ENCODE measurements around the gene POFUT2. TPM values are rescaled to one million over a fixed set of nuclear protein-coding genes. Genes with fewer than 3 reads are reported as not detected.
A peak's percentile ranks its signal among the peaks of the same experiment; 100 is the strongest.

Gene POFUT2
- total and polyA plus RNA-seq, 7 donors, result 2.5 to 31.3 (median 18.9) TPM

DNA sequence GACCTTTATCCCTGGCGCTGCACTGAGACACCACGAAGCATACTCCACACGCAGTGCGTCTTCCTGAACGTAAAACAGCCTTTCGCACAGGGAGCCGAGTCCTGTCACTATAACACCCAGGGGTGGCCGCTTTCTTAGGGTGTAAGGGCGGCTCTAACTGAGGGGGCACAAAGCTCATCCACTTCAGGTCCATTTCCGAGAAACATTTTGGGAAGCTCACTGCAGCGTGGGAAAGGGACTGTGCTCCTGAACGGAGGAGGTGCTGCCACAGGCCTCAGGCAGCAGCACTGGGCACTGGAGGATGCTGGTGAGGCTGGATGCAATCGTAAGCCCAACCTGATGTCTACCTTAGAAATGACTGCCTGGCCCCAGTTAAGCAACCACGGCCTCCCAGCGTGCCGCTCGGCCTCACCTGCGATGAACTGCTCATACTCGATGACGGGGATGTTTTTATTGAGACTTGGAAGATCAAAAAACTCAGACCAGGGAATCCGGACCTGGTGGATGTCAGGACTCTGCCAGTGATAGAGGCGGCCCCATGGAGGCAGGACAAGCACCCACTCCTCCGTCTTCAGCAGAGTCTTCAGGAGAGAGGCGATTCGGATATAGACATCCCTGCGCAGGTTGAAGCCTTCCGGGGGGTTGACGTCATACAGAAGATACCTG is 2.3 kb downstream of the POFUT2 start:
- DNase-seq, result no peak

DNA sequence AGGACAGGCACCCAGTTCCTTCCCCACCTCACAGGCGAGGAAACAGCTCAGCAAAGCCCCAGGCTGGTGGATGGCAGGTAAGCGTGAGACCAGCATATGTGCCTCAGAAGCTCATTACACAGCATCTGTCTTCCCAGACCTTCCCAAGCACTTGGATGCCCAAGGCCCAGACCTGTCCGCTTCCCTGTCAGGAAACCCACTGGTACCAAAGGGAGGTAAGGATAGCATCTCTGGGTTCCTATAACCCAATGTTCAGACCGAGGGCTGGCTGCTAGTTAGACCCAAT is 3.3 kb downstream of the POFUT2 start:
- 94% methylated on average over 4 of the region's 4 CpGs for WGBS, 2 donors
- intact Hi-C loops (cut with DNase I), result loop anchor here (10.0 kb wide), 1 partner anchor 540 kb away; no protein-coding TSS in a partner anchor

More for the DNA sequence above, 2.3 kb downstream of the POFUT2 start:
- 96% methylated on average over 28 of the region's 28 CpGs for WGBS, 2 donors
- intact Hi-C loops (cut with DNase I), result loop anchor here (10.0 kb wide), 1 partner anchor 539 kb away; no protein-coding TSS in a partner anchor
- Histone ChIP-seq H3K4me3 (no peak overlapping the region), H3K27ac (no peak overlapping the region), H3K9me3 (no peaks in the 10 kb centered on the region), H3K4me1 (peaks cover 0 to 33% (median 22%) of the 10 kb centered on the region in 4 donors), H3K36me3 (peaks cover 36 to 55% (median 47%) of the 10 kb centered on the region in 4 donors), H3K27me3 (no peaks in the 10 kb centered on the region)
- TF ChIP-seq, protein P1, sequence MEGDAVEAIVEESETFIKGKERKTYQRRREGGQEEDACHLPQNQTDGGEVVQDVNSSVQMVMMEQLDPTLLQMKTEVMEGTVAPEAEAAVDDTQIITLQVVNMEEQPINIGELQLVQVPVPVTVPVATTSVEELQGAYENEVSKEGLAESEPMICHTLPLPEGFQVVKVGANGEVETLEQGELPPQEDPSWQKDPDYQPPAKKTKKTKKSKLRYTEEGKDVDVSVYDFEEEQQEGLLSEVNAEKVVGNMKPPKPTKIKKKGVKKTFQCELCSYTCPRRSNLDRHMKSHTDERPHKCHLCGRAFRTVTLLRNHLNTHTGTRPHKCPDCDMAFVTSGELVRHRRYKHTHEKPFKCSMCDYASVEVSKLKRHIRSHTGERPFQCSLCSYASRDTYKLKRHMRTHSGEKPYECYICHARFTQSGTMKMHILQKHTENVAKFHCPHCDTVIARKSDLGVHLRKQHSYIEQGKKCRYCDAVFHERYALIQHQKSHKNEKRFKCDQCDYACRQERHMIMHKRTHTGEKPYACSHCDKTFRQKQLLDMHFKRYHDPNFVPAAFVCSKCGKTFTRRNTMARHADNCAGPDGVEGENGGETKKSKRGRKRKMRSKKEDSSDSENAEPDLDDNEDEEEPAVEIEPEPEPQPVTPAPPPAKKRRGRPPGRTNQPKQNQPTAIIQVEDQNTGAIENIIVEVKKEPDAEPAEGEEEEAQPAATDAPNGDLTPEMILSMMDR (IDR thresholded peaks at IDR 0.05), result no peak
- no peak for TF ChIP-seq POLR2A (IDR thresholded peaks at IDR 0.05)
- no peak for TF ChIP-seq POLR2AphosphoS5 (IDR thresholded peaks at IDR 0.05)
- no peak for TF ChIP-seq EP300 (IDR thresholded peaks at IDR 0.05)

DNA sequence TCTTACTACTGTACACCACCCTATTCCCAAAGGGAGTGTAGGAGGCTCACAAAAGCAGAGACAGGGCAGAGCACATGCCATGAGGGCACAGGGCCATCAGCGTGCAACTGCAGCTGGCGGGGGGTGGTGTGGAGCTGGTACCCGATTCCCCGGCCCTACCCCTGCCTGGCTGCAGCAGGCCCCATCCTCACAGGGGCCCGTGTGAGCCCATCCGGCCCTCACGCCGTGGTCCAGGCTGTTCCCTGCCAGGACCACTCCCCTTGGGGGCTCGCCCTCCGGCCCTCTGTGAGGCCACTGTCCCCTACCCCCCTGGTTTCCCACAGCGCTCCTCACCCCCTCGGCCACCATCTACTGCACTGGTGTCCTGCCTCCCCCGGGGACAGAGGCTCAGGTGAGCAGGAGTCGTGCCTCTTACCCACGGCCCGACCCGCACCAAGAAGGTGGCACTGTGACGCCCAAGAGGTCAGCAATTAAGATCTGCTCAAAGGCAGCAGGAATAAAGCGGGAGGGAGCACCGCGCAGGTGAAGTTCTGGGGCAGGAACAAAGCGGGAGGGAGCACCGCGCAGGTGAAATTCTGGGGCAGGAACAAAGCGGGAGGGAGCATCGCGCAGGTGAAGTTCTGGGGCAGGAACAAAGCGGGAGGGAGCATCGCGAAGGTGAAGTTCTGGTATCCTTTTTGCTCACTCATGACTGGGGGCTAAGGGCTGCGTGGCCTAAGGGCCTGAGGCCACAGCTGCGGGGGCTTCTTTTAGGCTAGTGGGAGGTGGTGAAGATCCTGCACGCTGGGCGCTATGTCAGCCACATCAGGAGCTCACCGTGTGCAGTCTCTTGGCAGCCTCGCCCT is 3.9 kb downstream of the POFUT2 start:
- no peaks in the 10 kb centered on the region for H3K9me3 ChIP-seq
- no peak overlapping the region for H3K4me3 ChIP-seq
- intact Hi-C loops (cut with DNase I), result loop anchor here (10.0 kb wide), 1 partner anchor 541 kb away; no protein-coding TSS in a partner anchor
- H3K4me1 ChIP-seq, result peaks cover 0 to 31% (median 19%) of the 10 kb centered on the region in 4 donors
- H3K27me3 ChIP-seq, result no peaks in the 10 kb centered on the region
- 95 to 96% methylated on average over 36 of the region's 36 CpGs for WGBS, 2 donors
- TF ChIP-seq POLR2AphosphoS5 (IDR thresholded peaks at IDR 0.05) (no peak), EP300 (IDR thresholded peaks at IDR 0.05) (no peak), POLR2A (IDR thresholded peaks at IDR 0.05) (no peak)
- TF ChIP-seq, protein P1 (IDR thresholded peaks at IDR 0.05), result no peak
- DNase-seq, result peak; percentile 55
- H3K27ac ChIP-seq, result no peak overlapping the region
- H3K36me3 ChIP-seq, result peaks cover 41 to 70% (median 50%) of the 10 kb centered on the region in 4 donors

More for the DNA sequence above, 3.3 kb downstream of the POFUT2 start:
- Histone ChIP-seq H3K36me3 (peaks cover 40 to 65% (median 50%) of the 10 kb centered on the region in 4 donors), H3K27ac (no peak overlapping the region), H3K4me3 (no peak overlapping the region), H3K4me1 (peaks cover 0 to 33% (median 22%) of the 10 kb centered on the region in 4 donors), H3K27me3 (no peaks in the 10 kb centered on the region), H3K9me3 (no peaks in the 10 kb centered on the region)
- no peak for DNase-seq
- TF ChIP-seq EP300 (IDR thresholded peaks at IDR 0.05), result no peak
- TF ChIP-seq, protein P1 (IDR thresholded peaks at IDR 0.05), result no peak
- no peak for TF ChIP-seq POLR2AphosphoS5 (IDR thresholded peaks at IDR 0.05)
- TF ChIP-seq POLR2A (IDR thresholded peaks at IDR 0.05), result no peak

DNA sequence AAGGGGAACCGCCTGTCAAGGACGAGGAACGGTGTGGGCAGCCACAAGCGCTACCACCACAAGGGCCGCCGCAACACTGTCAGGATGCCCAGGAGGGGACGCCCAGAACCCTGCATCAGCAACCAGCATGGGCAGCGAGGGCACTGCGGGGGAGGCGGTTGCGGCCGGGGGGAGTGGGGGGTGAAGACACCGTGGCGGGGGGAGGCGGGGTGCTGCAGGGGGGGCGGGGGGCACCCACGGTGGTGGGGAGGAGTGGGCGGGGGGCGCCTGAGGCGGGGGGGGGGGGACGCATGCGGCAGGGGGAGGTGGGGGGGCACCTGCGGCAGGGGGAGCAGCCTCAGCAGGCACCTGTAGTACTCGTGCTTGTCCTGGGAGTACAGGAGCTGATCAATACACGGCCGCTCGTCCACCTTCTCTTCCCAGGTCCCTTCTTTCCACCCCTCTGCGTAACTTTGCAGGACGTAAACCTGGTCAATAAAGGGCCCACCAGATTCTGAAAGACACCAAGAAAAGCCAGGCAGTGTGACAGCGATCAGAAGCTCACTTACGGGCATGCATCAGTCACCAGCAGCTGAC is 4.6 kb downstream of the POFUT2 start:
- H3K4me1 ChIP-seq, result peaks cover 0 to 24% (median 12%) of the 10 kb centered on the region in 4 donors
- no peak overlapping the region for H3K4me3 ChIP-seq
- TF ChIP-seq EP300 (IDR thresholded peaks at IDR 0.05) (no peak), POLR2A (IDR thresholded peaks at IDR 0.05) (no peak), POLR2AphosphoS5 (IDR thresholded peaks at IDR 0.05) (no peak)
- TF ChIP-seq, protein P1 (IDR thresholded peaks at IDR 0.05), result no peak
- intact Hi-C loops (cut with DNase I), result loop anchor here (10.0 kb wide), 1 partner anchor 542 kb away; no protein-coding TSS in a partner anchor
- WGBS, 2 donors, result 93 to 94% methylated on average over 30 to 31 of the region's 31 CpGs
- H3K36me3 ChIP-seq, result peaks cover 41 to 78% (median 57%) of the 10 kb centered on the region in 4 donors
- H3K27me3 ChIP-seq, result no peaks in the 10 kb centered on the region
- H3K9me3 ChIP-seq, result no peaks in the 10 kb centered on the region
- DNase-seq, result peak; percentile 50
- no peak overlapping the region for H3K27ac ChIP-seq

Data from sigmoid colon (tissue), 7 donors.